ENCODE results near the gene LRAT. TPM values are rescaled to one million over a fixed set of nuclear protein-coding genes. Genes with fewer than 3 reads are reported as not detected.

Gene LRAT
- total RNA-seq (2021), result 0.68 and 0.85 TPM in 2 replicates
- Bru-seq, nascent RNA, result percentile 38 among the genes with signal in this experiment
- percentile 39 among the genes with signal in this experiment for BruChase-seq, experiment 1, labeled RNA remaining after a 2-hour chase
- percentile 49 among the genes with signal in this experiment for BruChase-seq, experiment 2, labeled RNA remaining after a 6-hour chase
- long read RNA-seq, full-length matches to known transcripts, result 2 of 2 reads
- long read RNA-seq, partial matches to known transcripts, result 0 of 2 reads
- long read RNA-seq, other reads (novel, unspliced or antisense), result 0 of 2 reads

DNA sequence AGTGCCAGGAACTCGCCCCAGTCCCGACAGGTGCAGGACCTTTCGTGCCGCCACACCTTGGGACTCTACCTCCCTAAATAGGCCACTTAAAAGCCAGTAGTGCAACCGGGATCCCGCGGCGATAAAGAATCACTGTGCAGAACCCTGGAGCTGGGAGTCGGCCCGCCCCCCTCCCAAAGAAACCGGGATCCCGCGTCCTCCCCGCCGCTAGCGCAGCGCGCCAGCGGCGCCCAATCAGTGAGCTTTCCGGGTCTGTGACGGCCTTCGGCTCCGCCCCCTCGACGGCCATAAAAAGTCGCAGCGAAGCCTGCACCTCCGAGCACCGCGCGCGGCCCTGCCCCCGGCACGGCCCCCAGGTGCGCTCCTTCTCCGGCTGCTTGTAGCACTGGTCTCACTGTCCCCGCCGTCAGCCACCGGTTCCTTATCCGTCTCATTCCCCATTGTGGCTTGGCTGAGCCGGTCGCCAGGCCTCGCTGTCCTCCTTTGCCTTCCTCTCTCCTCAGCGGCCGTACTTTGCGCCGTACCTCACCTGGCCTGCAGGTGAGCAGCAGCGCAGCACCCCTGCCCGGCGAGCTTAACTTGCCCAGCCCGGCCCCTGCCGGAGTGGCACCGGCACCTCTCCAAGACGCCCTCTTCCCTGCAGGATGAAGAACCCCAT lies at the start of gene LRAT:
TSS of gene LRAT (plus strand) at position 318 of the 658 bp plus-strand sequence. CDS start at position 645, 327 bp downstream.
- intact Hi-C loops (cut with micrococcal nuclease; ENCODE audit: unreplicated experiment), result no loop called here
- TF ChIP-seq, protein P1, sequence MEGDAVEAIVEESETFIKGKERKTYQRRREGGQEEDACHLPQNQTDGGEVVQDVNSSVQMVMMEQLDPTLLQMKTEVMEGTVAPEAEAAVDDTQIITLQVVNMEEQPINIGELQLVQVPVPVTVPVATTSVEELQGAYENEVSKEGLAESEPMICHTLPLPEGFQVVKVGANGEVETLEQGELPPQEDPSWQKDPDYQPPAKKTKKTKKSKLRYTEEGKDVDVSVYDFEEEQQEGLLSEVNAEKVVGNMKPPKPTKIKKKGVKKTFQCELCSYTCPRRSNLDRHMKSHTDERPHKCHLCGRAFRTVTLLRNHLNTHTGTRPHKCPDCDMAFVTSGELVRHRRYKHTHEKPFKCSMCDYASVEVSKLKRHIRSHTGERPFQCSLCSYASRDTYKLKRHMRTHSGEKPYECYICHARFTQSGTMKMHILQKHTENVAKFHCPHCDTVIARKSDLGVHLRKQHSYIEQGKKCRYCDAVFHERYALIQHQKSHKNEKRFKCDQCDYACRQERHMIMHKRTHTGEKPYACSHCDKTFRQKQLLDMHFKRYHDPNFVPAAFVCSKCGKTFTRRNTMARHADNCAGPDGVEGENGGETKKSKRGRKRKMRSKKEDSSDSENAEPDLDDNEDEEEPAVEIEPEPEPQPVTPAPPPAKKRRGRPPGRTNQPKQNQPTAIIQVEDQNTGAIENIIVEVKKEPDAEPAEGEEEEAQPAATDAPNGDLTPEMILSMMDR (conservative IDR thresholded peaks at IDR 0.05), result no peak; the same call in 1 of the 2 replicates
- TF ChIP-seq EZH2 (IDR thresholded peaks at IDR 0.05; ENCODE audit: low read depth), result no peak
- DNase-seq, result peak; percentile 49 to 81
- H3K27me3 ChIP-seq (ENCODE audit: insufficient read depth, low read depth), result no peaks in the 10 kb centered on the region
- peak within 1 kb of the TSS; percentile 94 for H2AFZ ChIP-seq
- no peaks in the 10 kb centered on the region for H3K79me2 ChIP-seq (ENCODE audit: low read depth)
- no peaks in the 10 kb centered on the region for H3K36me3 ChIP-seq (ENCODE audit: low read depth)
- ChIA-PET POLR2A (ENCODE audit: unreplicated experiment) (interaction anchor here (0.6 to 0.7 kb wide), 2 partner anchors 75 to 412 kb away, joined by 3 read pairs; no protein-coding TSS in a partner anchor), CTCF (interaction anchor here (0.6 to 1.3 kb wide), 3 partner anchors 54 to 194 kb away, joined by 5 to 7 read pairs (median 6); partner anchors contain the start of gene PLRG1)
- H3K9me3 ChIP-seq (ENCODE audit: insufficient read depth, low read depth), result no peaks in the 10 kb centered on the region
- no peaks in the 10 kb centered on the region for H3F3A ChIP-seq (ENCODE audit: insufficient read depth, low read depth)
- H3K9me2 ChIP-seq (ENCODE audit: insufficient read depth), result no peaks in the 10 kb centered on the region
- BruUV-seq (replicated peaks), result TSS peak; percentile 56
- peaks cover 4% of the 10 kb centered on the region; the same call in 1 of the 2 replicates for H3K4me1 ChIP-seq (replicated peaks; ENCODE audit: insufficient read depth)
- peak within 1 kb of the TSS; percentile 94 for H3K4me2 ChIP-seq
- no peaks in the 10 kb centered on the region for H4K20me1 ChIP-seq (ENCODE audit: insufficient read depth)
- H3K4me3 ChIP-seq, result peak within 1 kb of the TSS; percentile 64
- no peak within 1 kb of the TSS for H3K27ac ChIP-seq

DNA sequence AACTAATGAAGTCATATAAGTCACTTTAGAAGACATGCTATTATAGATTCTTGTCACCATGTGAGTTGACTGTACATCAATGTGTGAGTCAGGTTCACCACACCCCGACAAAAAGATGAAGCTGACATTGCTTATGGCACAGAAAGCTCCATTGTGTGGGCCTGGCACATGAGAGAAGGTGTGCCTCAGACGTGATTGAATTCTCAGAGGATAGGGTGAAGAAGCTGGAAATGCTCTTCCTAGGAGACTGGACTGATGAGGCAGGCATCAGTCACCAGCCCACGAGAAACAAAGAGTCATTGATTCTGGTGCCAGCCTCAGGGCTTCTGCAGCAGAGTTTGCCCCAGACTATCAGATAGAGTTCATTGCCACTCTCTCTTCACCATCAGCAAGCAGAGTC lies 35.9 kb upstream of the LRAT start:
- ChIA-PET POLR2A (ENCODE audit: unreplicated experiment) (interaction anchor here (0.6 kb wide), 1 partner anchor 21 kb away, joined by 4 read pairs; no protein-coding TSS in a partner anchor), CTCF (no interaction called here)
- H3K79me2 ChIP-seq (ENCODE audit: low read depth), result no peaks in the 10 kb centered on the region
- no peak overlapping the region for H3K4me2 ChIP-seq
- H3F3A ChIP-seq (ENCODE audit: insufficient read depth, low read depth), result no peaks in the 10 kb centered on the region
- no peak overlapping the region for H2AFZ ChIP-seq
- no TSS peak for BruUV-seq (replicated peaks)
- no peaks in the 10 kb centered on the region for H3K36me3 ChIP-seq (ENCODE audit: low read depth)
- no peaks in the 10 kb centered on the region for H4K20me1 ChIP-seq (ENCODE audit: insufficient read depth)
- H3K4me1 ChIP-seq (replicated peaks; ENCODE audit: insufficient read depth), result no peaks in the 10 kb centered on the region
- no peaks in the 10 kb centered on the region for H3K9me2 ChIP-seq (ENCODE audit: insufficient read depth)
- H3K27ac ChIP-seq, result no peak overlapping the region
- H3K27me3 ChIP-seq (ENCODE audit: insufficient read depth, low read depth), result no peaks in the 10 kb centered on the region
- H3K4me3 ChIP-seq, result no peak overlapping the region
- no peaks in the 10 kb centered on the region for H3K9me3 ChIP-seq (ENCODE audit: insufficient read depth, low read depth)
- DNase-seq, result peak in 1 of 2 experiments; percentile 10
- intact Hi-C loops (cut with micrococcal nuclease; ENCODE audit: unreplicated experiment), result no loop called here
- TF ChIP-seq, protein P1 (conservative IDR thresholded peaks at IDR 0.05), result no peak
- no peak for TF ChIP-seq EZH2 (IDR thresholded peaks at IDR 0.05; ENCODE audit: low read depth)

GRCh38 chr4:154709550-154709949 lies 34.2 kb upstream of the LRAT start:
- Histone ChIP-seq H3K27ac (no peak overlapping the region), H4K20me1 (ENCODE audit: insufficient read depth) (no peaks in the 10 kb centered on the region), H3K27me3 (ENCODE audit: insufficient read depth, low read depth) (no peaks in the 10 kb centered on the region), H3K4me1 (replicated peaks; ENCODE audit: insufficient read depth) (no peaks in the 10 kb centered on the region), H3K36me3 (ENCODE audit: low read depth) (no peaks in the 10 kb centered on the region), H2AFZ (no peak overlapping the region), H3K79me2 (ENCODE audit: low read depth) (no peaks in the 10 kb centered on the region), H3K9me2 (ENCODE audit: insufficient read depth) (no peaks in the 10 kb centered on the region), H3K9me3 (ENCODE audit: insufficient read depth, low read depth) (no peaks in the 10 kb centered on the region), H3K4me3 (no peak overlapping the region), H3F3A (ENCODE audit: insufficient read depth, low read depth) (no peaks in the 10 kb centered on the region), H3K4me2 (no peak overlapping the region)
- no peak for TF ChIP-seq EZH2 (IDR thresholded peaks at IDR 0.05; ENCODE audit: low read depth)
- TF ChIP-seq, protein P1 (conservative IDR thresholded peaks at IDR 0.05), result no peak
- DNase-seq, result no peak
- ChIA-PET POLR2A (ENCODE audit: unreplicated experiment) (no interaction called here), CTCF (no interaction called here)
- intact Hi-C loops (cut with micrococcal nuclease; ENCODE audit: unreplicated experiment), result no loop called here
- no TSS peak for BruUV-seq (replicated peaks)
